Measurements from ENCODE around the gene DYNC2LI1.

DYNC2LI1 gene

DNA sequence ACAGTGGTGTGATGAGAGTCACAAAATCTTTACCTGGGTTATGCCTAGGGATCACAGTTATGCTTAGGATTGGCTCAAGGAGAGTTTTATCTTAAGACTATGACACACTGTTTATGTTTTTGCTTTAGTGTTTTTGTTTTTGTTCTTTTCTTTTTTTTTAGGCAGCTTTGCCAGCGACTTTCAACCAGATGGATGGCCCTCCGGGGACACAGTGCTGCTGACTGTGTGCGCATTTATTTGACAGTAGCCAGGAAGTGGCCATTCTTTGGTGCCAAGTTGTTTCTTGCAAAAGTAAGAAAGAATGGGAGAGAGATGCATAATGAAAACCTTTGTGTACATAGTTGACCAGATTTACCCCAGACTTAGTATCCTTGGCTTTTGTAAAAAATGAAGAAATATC is 15.1 kb upstream of the DYNC2LI1 start:
- H3K4me1 ChIP-seq: no peaks in the 10 kb centered on the region
- H3K36me3 ChIP-seq: no peaks in the 10 kb centered on the region
- no peaks in the 10 kb centered on the region for H3K27me3 ChIP-seq
- no peak overlapping the region for H3K9ac ChIP-seq
- no peak overlapping the region for H3K4me2 ChIP-seq
- no peak overlapping the region for H3K4me3 ChIP-seq
- H3K27ac ChIP-seq: no peak overlapping the region
- no peak for TF ChIP-seq Cebpa-rat (IDR thresholded peaks at IDR 0.05)
- H4K20me1 ChIP-seq: no peaks in the 10 kb centered on the region
- H3K9me3 ChIP-seq: no peaks in the 10 kb centered on the region

DNA sequence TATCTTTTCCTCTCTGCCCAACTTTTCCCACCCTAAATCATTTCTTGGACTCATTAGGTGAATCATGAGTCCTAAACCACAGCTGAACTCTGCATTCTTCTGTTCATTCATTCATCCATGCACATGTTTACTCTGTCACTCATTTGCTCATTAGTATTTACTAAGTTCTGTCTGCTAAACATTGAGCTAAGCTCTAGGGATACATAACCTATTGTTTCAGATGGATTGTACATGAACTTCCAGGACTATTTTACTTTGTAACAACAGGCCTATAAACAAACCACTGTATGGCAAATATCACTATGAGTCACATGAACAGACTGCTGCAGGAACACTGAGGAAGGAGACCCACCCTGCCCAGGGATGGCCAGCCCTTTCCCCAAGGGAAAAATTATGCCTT is 14.6 kb upstream of the DYNC2LI1 start:
- no peak for TF ChIP-seq Cebpa-rat (IDR thresholded peaks at IDR 0.05)
- H3K27ac ChIP-seq: no peak overlapping the region
- no peaks in the 10 kb centered on the region for H3K9me3 ChIP-seq
- no peak overlapping the region for H3K4me2 ChIP-seq
- H3K36me3 ChIP-seq: no peaks in the 10 kb centered on the region
- H3K27me3 ChIP-seq: no peaks in the 10 kb centered on the region
- no peaks in the 10 kb centered on the region for H4K20me1 ChIP-seq
- no peak overlapping the region for H3K9ac ChIP-seq
- no peak overlapping the region for H3K4me3 ChIP-seq
- H3K4me1 ChIP-seq: no peaks in the 10 kb centered on the region

GRCh38 chr2:43762286-43762685 is 11.6 kb upstream of the DYNC2LI1 start:
- H3K4me3 ChIP-seq: no peak overlapping the region
- no peaks in the 10 kb centered on the region for H3K4me1 ChIP-seq
- H3K4me2 ChIP-seq: no peak overlapping the region
- no peak for TF ChIP-seq Cebpa-rat (IDR thresholded peaks at IDR 0.05)
- no peaks in the 10 kb centered on the region for H4K20me1 ChIP-seq
- no peak overlapping the region for H3K27ac ChIP-seq
- no peaks in the 10 kb centered on the region for H3K27me3 ChIP-seq
- H3K9me3 ChIP-seq: no peaks in the 10 kb centered on the region
- H3K9ac ChIP-seq: no peak overlapping the region
- no peaks in the 10 kb centered on the region for H3K36me3 ChIP-seq

DNA sequence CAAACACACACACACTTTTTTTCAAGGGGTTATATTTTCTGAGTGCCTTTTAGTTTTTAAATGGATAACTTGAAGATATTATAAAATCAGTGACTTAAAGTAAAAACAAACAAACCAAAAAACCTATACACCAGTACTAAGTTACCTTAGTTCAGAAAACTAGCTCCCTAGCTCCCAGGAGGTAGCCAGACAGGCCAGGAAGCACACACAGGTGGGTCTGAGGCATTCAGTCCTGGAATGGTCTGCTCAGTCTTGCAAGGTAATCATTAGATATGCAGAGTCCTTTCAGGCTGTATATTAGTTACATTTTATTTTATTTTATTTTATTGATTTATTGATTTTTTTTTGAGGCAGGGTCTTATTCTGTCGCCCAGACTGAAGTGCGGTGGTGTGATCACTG is 10.7 kb upstream of the DYNC2LI1 start:
- no peak overlapping the region for H3K4me3 ChIP-seq
- H3K4me2 ChIP-seq: no peak overlapping the region
- no peak overlapping the region for H3K9ac ChIP-seq
- H3K9me3 ChIP-seq: no peaks in the 10 kb centered on the region
- TF ChIP-seq Cebpa-rat (IDR thresholded peaks at IDR 0.05): no peak
- no peaks in the 10 kb centered on the region for H3K27me3 ChIP-seq
- H3K4me1 ChIP-seq: no peaks in the 10 kb centered on the region
- H4K20me1 ChIP-seq: no peaks in the 10 kb centered on the region
- no peaks in the 10 kb centered on the region for H3K36me3 ChIP-seq
- H3K27ac ChIP-seq: no peak overlapping the region

- TF ChIP-seq Cebpa-rat (IDR thresholded peaks at IDR 0.05): no peak
- H3K4me2 ChIP-seq: no peak overlapping the region
- H4K20me1 ChIP-seq: no peaks in the 10 kb centered on the region
- no peak overlapping the region for H3K4me3 ChIP-seq
- H3K27ac ChIP-seq: no peak overlapping the region
- no peaks in the 10 kb centered on the region for H3K27me3 ChIP-seq
- H3K9me3 ChIP-seq: no peaks in the 10 kb centered on the region
- H3K4me1 ChIP-seq: no peaks in the 10 kb centered on the region
- H3K9ac ChIP-seq: no peak overlapping the region
- H3K36me3 ChIP-seq: no peaks in the 10 kb centered on the region
These were observed 9.6 kb upstream of the DYNC2LI1 start for GRCh38 chr2:43764086-43764705.

DNA sequence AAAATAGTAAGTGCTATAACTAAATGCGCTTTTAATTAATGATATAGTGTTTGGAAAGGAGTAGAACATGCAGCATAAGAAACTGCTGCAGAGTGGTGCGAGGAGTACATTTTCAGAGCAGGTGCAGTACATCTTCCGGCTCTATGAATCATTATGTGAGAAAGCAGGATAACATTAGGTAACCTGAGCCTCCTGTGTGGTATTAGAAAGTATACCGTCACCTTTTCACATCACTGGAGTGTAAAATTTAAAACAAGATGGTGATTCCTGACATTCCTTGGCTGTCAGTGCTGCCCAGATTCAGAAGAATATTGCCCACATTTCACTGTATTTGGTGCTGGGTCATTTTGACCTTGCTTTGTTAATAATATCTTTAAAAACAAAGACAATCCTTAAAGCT is 7.8 kb upstream of the DYNC2LI1 start:
- Histone ChIP-seq H3K27ac (no peak overlapping the region), H3K9ac (no peak overlapping the region), H3K4me2 (no peak overlapping the region), H3K36me3 (no peaks in the 10 kb centered on the region), H3K4me3 (no peak overlapping the region), H3K4me1 (no peaks in the 10 kb centered on the region), H3K27me3 (no peaks in the 10 kb centered on the region), H3K9me3 (no peaks in the 10 kb centered on the region), H4K20me1 (no peaks in the 10 kb centered on the region)
- TF ChIP-seq Cebpa-rat (IDR thresholded peaks at IDR 0.05): no peak

DNA sequence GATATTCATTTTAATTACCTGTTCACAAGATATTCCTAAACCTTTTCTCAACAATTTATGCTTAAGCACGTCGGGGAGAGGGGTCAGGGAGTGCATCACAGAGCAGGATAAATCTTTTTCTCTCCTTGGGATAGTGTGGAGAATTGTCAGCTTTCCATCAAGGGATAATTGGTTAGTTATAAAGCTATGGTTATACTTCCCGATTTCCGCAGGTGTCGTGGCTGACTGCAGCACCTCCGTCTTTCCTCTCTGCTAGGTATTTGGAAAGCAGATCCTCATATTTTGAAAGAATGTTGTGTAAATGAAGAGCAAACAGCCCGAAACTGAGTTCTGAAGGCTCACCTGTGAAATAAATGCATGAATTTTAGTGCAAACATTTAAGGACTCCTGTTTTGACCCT is 778 bp downstream of the DYNC2LI1 start:
- Histone ChIP-seq H3K9me3 (no peaks in the 10 kb centered on the region), H3K27ac (no peak overlapping the region), H3K4me3 (peak overlapping the region; percentile 87), H4K20me1 (no peaks in the 10 kb centered on the region), H3K4me2 (peak overlapping the region; percentile 93), H3K9ac (peak overlapping the region; percentile 59), H3K27me3 (no peaks in the 10 kb centered on the region), H3K4me1 (peaks cover 7% of the 10 kb centered on the region), H3K36me3 (peaks cover 5% of the 10 kb centered on the region; the same call in 1 of the 2 replicates)
- no peak for TF ChIP-seq Cebpa-rat (IDR thresholded peaks at IDR 0.05)

- no peak overlapping the region for H3K4me3 ChIP-seq
These were observed 2.5 kb downstream of the DYNC2LI1 start for GRCh38 chr2:43776324-43776723.

DNA sequence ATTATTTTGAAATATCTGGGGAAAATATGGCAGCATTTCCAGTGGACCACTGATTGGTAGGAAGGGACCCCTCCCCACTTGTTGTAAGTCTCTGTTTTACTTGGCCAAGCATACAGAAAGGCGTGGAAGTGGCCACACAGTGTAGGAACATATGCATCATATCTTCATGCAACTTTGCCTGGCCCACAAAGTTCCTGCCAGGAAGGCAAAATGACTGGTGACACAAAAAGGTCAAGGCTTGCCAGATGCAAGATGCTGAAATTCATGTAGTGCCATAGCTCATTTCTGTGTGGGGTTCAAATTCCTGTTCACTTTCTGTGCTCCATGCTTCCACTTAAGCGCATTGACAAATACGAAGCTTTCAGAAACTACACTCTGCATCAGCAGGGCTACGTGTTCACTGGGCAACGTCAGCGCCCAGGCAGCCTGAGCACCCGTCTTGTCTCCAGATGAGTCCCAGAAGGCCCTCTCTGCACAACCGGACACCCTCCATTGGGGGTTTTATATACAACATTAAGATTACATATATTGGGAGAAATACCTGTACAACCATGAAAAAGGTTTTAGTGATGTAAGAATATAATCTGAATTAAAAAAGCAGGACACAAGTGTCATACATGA is 3.6 kb downstream of the DYNC2LI1 start:
- H4K20me1 ChIP-seq: no peaks in the 10 kb centered on the region
- no peak overlapping the region for H3K4me2 ChIP-seq
- peaks cover 5% of the 10 kb centered on the region; the same call in 1 of the 2 replicates for H3K36me3 ChIP-seq
- no peak for TF ChIP-seq Cebpa-rat (IDR thresholded peaks at IDR 0.05)
- H3K4me1 ChIP-seq: peaks cover 7% of the 10 kb centered on the region
- no peak overlapping the region for H3K4me3 ChIP-seq
- H3K27ac ChIP-seq: no peak overlapping the region
- H3K9me3 ChIP-seq: no peaks in the 10 kb centered on the region
- H3K27me3 ChIP-seq: no peaks in the 10 kb centered on the region
- no peak overlapping the region for H3K9ac ChIP-seq

More at GRCh38 chr2:43776324-43776723, 2.5 kb downstream of the DYNC2LI1 start:
- Histone ChIP-seq H3K4me2 (no peak overlapping the region), H3K27me3 (no peaks in the 10 kb centered on the region), H3K27ac (no peak overlapping the region), H3K4me1 (peaks cover 7% of the 10 kb centered on the region), H4K20me1 (no peaks in the 10 kb centered on the region), H3K9ac (no peak overlapping the region), H3K36me3 (peaks cover 5% of the 10 kb centered on the region; the same call in 1 of the 2 replicates), H3K9me3 (no peaks in the 10 kb centered on the region)
- no peak for TF ChIP-seq Cebpa-rat (IDR thresholded peaks at IDR 0.05)

DNA sequence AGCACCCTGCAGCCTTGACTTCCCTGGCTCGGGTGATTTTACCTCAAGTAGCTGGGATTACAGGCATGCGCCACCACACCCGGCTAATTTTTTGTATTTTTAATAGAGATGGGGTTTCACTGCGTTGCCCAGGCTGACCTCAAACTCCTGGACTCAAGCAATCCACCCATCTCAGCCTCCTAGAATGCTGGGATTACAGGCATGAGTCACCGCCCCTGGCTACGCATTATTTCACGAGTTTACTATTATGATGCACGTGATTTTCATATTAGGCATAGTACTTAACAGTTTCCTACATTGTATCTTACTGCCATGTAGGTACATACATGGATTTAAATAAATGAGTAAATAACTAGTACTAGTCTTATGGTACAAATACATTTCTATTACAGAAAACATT is 4.4 kb downstream of the DYNC2LI1 start:
- peaks cover 5% of the 10 kb centered on the region; the same call in 1 of the 2 replicates for H3K36me3 ChIP-seq
- no peak overlapping the region for H3K9ac ChIP-seq
- no peaks in the 10 kb centered on the region for H3K27me3 ChIP-seq
- peaks cover 7% of the 10 kb centered on the region for H3K4me1 ChIP-seq
- H3K4me3 ChIP-seq: no peak overlapping the region
- H3K4me2 ChIP-seq: no peak overlapping the region
- H4K20me1 ChIP-seq: no peaks in the 10 kb centered on the region
- no peak for TF ChIP-seq Cebpa-rat (IDR thresholded peaks at IDR 0.05)
- no peak overlapping the region for H3K27ac ChIP-seq
- H3K9me3 ChIP-seq: no peaks in the 10 kb centered on the region

Measured in BLaER1 (cell line).